Panc1 (cell line): ENCODE data around the gene ALK. TPM values are rescaled to one million over a fixed set of nuclear protein-coding genes. Genes with fewer than 3 reads are reported as not detected.

Experiments
- ATAC-seq: fragments of 200-7000 bp; cut with Tn5 transposase; 2 replicates; pipeline ENCODE4 v1.9.1; 2020; ENCODE audit warnings: mild to moderate bottlenecking, moderate library complexity
- BruUV-seq: library from RNA; stranded (reverse); fragments of 400-500 nt; replicated peaks from 2 replicates; lab custom pipeline; 2021; lab: Mats Ljungman, UMichigan
- CTCF ChIA-PET: fragments of 300-600 bp; sonication (Branson Sonifier 250); formaldehyde crosslinking; loops from one replicate; lab custom pipeline; 2022; ENCODE audit warnings: antibody characterized with exemption; lab: Charles Lee
- POLR2A ChIA-PET: fragments of 300-600 bp; sonication (Branson Sonifier 250); formaldehyde crosslinking; loops from one replicate; lab custom pipeline; 2022; ENCODE audit warnings: antibody characterized with exemption; lab: Charles Lee
- DNase-seq: peaks from one replicate; pipeline ENCODE4 v3.0.0-alpha.2; 2010; ENCODE audit warnings: low read depth, low spot score
- H3K27ac ChIP-seq: 2 replicates; pipeline ENCODE4 v1.5.1; 2011; ENCODE audit warnings: mild to moderate bottlenecking, low read length, inconsistent platforms
- H3K27me3 ChIP-seq: fragments of 200-500 bp; sonication (Bioruptor generic); 2 replicates; pipeline ENCODE4 v1.6.0; 2014; ENCODE audit warnings: low read length, inconsistent platforms; ENCODE audit not compliant: control insufficient read depth, insufficient read depth
- H3K36me3 ChIP-seq: fragments of 200-500 bp; sonication (Bioruptor generic); 2 replicates; pipeline ENCODE4 v1.5.1; 2014; ENCODE audit warnings: inconsistent platforms, mild to moderate bottlenecking, low read length, moderate library complexity; ENCODE audit not compliant: control insufficient read depth, insufficient read depth
- H3K4me1 ChIP-seq: 2 replicates; pipeline ENCODE4 v1.5.1; 2011; ENCODE audit warnings: inconsistent platforms, mild to moderate bottlenecking, low read length, moderate library complexity; ENCODE audit not compliant: control insufficient read depth, insufficient read depth
- H3K4me3 ChIP-seq, 2 experiments: 2 replicates each; pipeline ENCODE4 v1.5.1; 2011 to 2012; ENCODE audit warnings: low read depth in 2 of 2, low read length in 2 of 2, mild to moderate bottlenecking in 2 of 2, inconsistent platforms in 1 of 2, moderate library complexity in 1 of 2
- H3K9me3 ChIP-seq: fragments of 200-500 bp; sonication (Bioruptor generic); 2 replicates; pipeline ENCODE4 v1.5.1; 2014; ENCODE audit warnings: low read depth, mild to moderate bottlenecking, inconsistent platforms, low read length, moderate library complexity; ENCODE audit not compliant: control insufficient read depth, insufficient read depth
- CTCF ChIP-seq: fragments of 450-650 bp; IDR thresholded peaks from 2 replicates; pipeline ENCODE4 v1.5.1; 2017; ENCODE audit warnings: mild to moderate bottlenecking
- POLR2AphosphoS5 ChIP-seq: IDR thresholded peaks from 2 replicates; pipeline ENCODE4 v1.6.1; 2012; ENCODE audit warnings: mild to moderate bottlenecking, low read depth, low read length, moderate library complexity
- REST ChIP-seq, 2 experiments: IDR thresholded peaks; 2 replicates each; pipeline ENCODE4 v1.6.1; 2011 to 2012; ENCODE audit warnings: low read depth in 2 of 2, control low read depth in 1 of 2, low read length in 1 of 2, mild to moderate bottlenecking in 1 of 2, moderate library complexity in 1 of 2; ENCODE audit not compliant: insufficient read depth in 1 of 2
- SIN3A ChIP-seq: IDR thresholded peaks from 2 replicates; pipeline ENCODE4 v1.6.1; 2012; ENCODE audit warnings: low read depth, mild to moderate bottlenecking, low read length, moderate library complexity, borderline replicate concordance; ENCODE audit not compliant: insufficient read depth
- TCF7L2 ChIP-seq: IDR thresholded peaks from 2 replicates; pipeline ENCODE4 v1.6.1; 2011; ENCODE audit warnings: mild to moderate bottlenecking, low read depth, low read length, inconsistent platforms
- in situ Hi-C: cut with HindIII; loops from 2 replicates; pipeline ENCODE4 v1.10.0; 2016; ENCODE audit warnings: low sequenced_read_pairs, low pct_unique_long_range_greater_than_20kb
- intact Hi-C: fragments of 100-400 bp; cut with micrococcal nuclease; formaldehyde crosslinking; loops from one replicate; pipeline ENCODE4 v1.10.0; 2022; ENCODE audit not compliant: unreplicated experiment
- total RNA-seq: library from RNA; stranded (reverse); gene quantifications from one replicate; pipeline ENCODE4 v1.2.1, GENCODE V29; 2021; ENCODE audit not compliant: unreplicated experiment

Gene ALK
- total RNA-seq, 1 experiment from 2014 or later = not detected

GRCh38 chr2:29531626-29532025 lies 389.8 kb downstream of the ALK start:
- TF ChIP-seq TCF7L2 (no peak), REST (IDR thresholded peaks at IDR 0.05; ENCODE audit: insufficient read depth in 1 of 2, low read depth in 2 of 2, low read length in 1 of 2) (no peak), SIN3A (no peak), CTCF (no peak)
- Histone ChIP-seq H3K36me3 (no peaks in the 10 kb centered on the region), H3K27me3 (peaks cover 4% of the 10 kb centered on the region; the same call in 1 of the 2 replicates), H3K4me1 (no peaks in the 10 kb centered on the region), H3K4me3 (no peak overlapping the region), H3K9me3 (no peaks in the 10 kb centered on the region), H3K27ac (no peak overlapping the region)
- no TSS peak for BruUV-seq
- ChIA-PET POLR2A (no interaction called here), CTCF (no interaction called here)
- in situ Hi-C loops (no loop called here), intact Hi-C loops (no loop called here)
- DNase-seq (no peak), ATAC-seq (no peak)

GRCh38 chr2:29530281-29530680 lies 391.1 kb downstream of the ALK start:
- intact Hi-C loops = no loop called here
- H3K4me3 ChIP-seq = no peak overlapping the region
- no peaks in the 10 kb centered on the region for H3K36me3 ChIP-seq
- H3K9me3 ChIP-seq = no peaks in the 10 kb centered on the region
- no peak for DNase-seq
- no peaks in the 10 kb centered on the region for H3K4me1 ChIP-seq
- peaks cover 2% of the 10 kb centered on the region; the same call in 1 of the 2 replicates for H3K27me3 ChIP-seq
- ChIA-PET CTCF (no interaction called here), POLR2A (no interaction called here)
- H3K27ac ChIP-seq = no peak overlapping the region
- TF ChIP-seq CTCF (no peak), POLR2AphosphoS5 (no peak), SIN3A (no peak), REST (IDR thresholded peaks at IDR 0.05; ENCODE audit: insufficient read depth in 1 of 2, low read depth in 2 of 2, low read length in 1 of 2) (no peak), TCF7L2 (no peak)
- ATAC-seq = no peak
- BruUV-seq = no TSS peak
- in situ Hi-C loops = no loop called here
